HepG2 (cell line): ENCODE results near the gene PEBP1. TPM values are rescaled to one million over a fixed set of nuclear protein-coding genes. Genes with fewer than 3 reads are reported as not detected.

Experiments used
- ATAC-seq: fragments of 200-7000 bp; cut with Tn5 transposase; 3 replicates; pipeline ENCODE4 v1.9.1; 2020; ENCODE audit warnings: mild to moderate bottlenecking, moderate library complexity
- BruUV-seq: library from RNA; stranded (reverse); fragments of 400-500 nt; replicated peaks from 2 replicates; lab custom pipeline; 2021; lab: Mats Ljungman, UMichigan
- CTCF ChIA-PET: fragments of 300-600 bp; formaldehyde crosslinking; extraction: SDS; loops from one replicate; lab custom pipeline; 2021; ENCODE audit warnings: low total read pairs, inconsistent platforms, low intra/inter-chr PET ratio; lab: Yijun Ruan, JAX
- POLR2A ChIA-PET: fragments of 350-600 bp; sonication (Branson Sonifier 250); formaldehyde crosslinking; loops from one replicate; lab custom pipeline; 2020; ENCODE audit warnings: antibody characterized with exemption, inconsistent platforms; lab: Yijun Ruan, JAX
- DNase-seq: peaks from one replicate; pipeline ENCODE4 v3.0.0-alpha.2; 2015; ENCODE audit warnings: low spot score
- FAIRE-seq: peaks from 3 replicates; lab custom pipeline; 2011; peaks lifted over from hg19 to GRCh38; lab: Jason Lieb, UNC
- H2AFZ ChIP-seq: one replicate; pipeline ENCODE4 v1.6.1; 2011; ENCODE audit warnings: low read length, inconsistent platforms
- H3K27ac ChIP-seq: fragments of 300-600 bp; 3 replicates; pipeline ENCODE4 v1.8.0; 2011; ENCODE audit warnings: mixed run types, mild to moderate bottlenecking, mixed read lengths, low read length, inconsistent platforms; ENCODE audit not compliant: insufficient read depth; ENCODE audit errors: extremely low read length
- H3K27me3 ChIP-seq, 2 experiments: fragments of 200-600 bp in 1 of 2; 2 replicates in 1 of 2; 3 replicates in 1 of 2; pipeline versions ENCODE4 v1.6.0 to v1.8.0; 2011; ENCODE audit warnings: low read length in 2 of 2, mild to moderate bottlenecking in 2 of 2, moderate library complexity in 2 of 2, inconsistent platforms in 1 of 2; ENCODE audit not compliant: insufficient read depth in 2 of 2, control insufficient read depth in 1 of 2
- H3K36me3 ChIP-seq, 2 experiments: fragments of 200-600 bp in 1 of 2; replicated peaks in 1 of 2; 2 replicates in 1 of 2; 3 replicates in 1 of 2; pipeline versions ENCODE4 v1.5.1 to v1.8.0; 2011; ENCODE audit warnings: low read length in 2 of 2, inconsistent platforms in 1 of 2; ENCODE audit not compliant: insufficient read depth in 2 of 2, control insufficient read depth in 1 of 2
- H3K4me1 ChIP-seq: 2 replicates; pipeline ENCODE4 v1.5.1; 2012; ENCODE audit warnings: low read length, inconsistent platforms; ENCODE audit not compliant: insufficient read depth
- H3K4me2 ChIP-seq: 2 replicates; pipeline ENCODE4 v1.6.0; 2011; ENCODE audit warnings: low read depth, low read length, inconsistent platforms
- H3K4me3 ChIP-seq, 3 experiments: fragments of 200-600 bp in 1 of 3; sonication (generic), shearing (Covaris generic) in 1 of 3; replicated peaks in 1 of 3; 2 replicates each; pipeline ENCODE4 v1.5.1; 2011 to 2016; ENCODE audit warnings: low read length in 3 of 3, inconsistent platforms in 2 of 3, low read depth in 2 of 3, mild to moderate bottlenecking in 2 of 3, control low read depth in 1 of 3, mixed read lengths in 1 of 3; ENCODE audit not compliant: insufficient read depth in 1 of 3
- H3K79me2 ChIP-seq: one replicate; pipeline ENCODE4 v1.6.1; 2011; ENCODE audit warnings: low read length, inconsistent platforms; ENCODE audit not compliant: insufficient read depth
- H3K9ac ChIP-seq: 2 replicates; pipeline ENCODE4 v1.6.0; 2011; ENCODE audit warnings: mild to moderate bottlenecking, low read depth, low read length, inconsistent platforms; ENCODE audit not compliant: insufficient read depth
- H3K9me3 ChIP-seq: 2 replicates; pipeline ENCODE4 v1.5.1; 2012; ENCODE audit warnings: mild to moderate bottlenecking, low read length
- H4K20me1 ChIP-seq: 2 replicates; pipeline ENCODE4 v1.6.0; 2011; ENCODE audit warnings: inconsistent platforms, mild to moderate bottlenecking, low read length, moderate library complexity; ENCODE audit not compliant: insufficient read depth
- ARID5B ChIP-seq: IDR thresholded peaks from 2 replicates; pipeline ENCODE4 v1.4.0; 2020; ENCODE audit warnings: mild to moderate bottlenecking, missing genetic modification reagents
- IKZF4 ChIP-seq: sonication (generic); formaldehyde crosslinking; IDR thresholded peaks from 2 replicates; pipeline ENCODE4 v1.5.1; 2020; ENCODE audit warnings: borderline replicate concordance, mild to moderate bottlenecking, low read depth, missing genetic modification reagents; ENCODE audit errors: not compliant biosample characterization
- SUZ12 ChIP-seq: fragments of 150-350 bp; IDR thresholded peaks from 2 replicates; pipeline ENCODE4 v1.6.1; 2014; ENCODE audit warnings: low read depth, low read length
- ZKSCAN1 ChIP-seq: fragments of 150-350 bp; IDR thresholded peaks from 2 replicates; pipeline ENCODE4 v1.6.1; 2014; ENCODE audit warnings: low read length
- ZNF747 ChIP-seq: sonication (generic); formaldehyde crosslinking; IDR thresholded peaks from 2 replicates; pipeline ENCODE4 v1.8.1; 2023; ENCODE audit warnings: missing genetic modification reagents, mild to moderate bottlenecking, borderline replicate concordance
- ZNF850 ChIP-seq: sonication (generic); formaldehyde crosslinking; conservative IDR thresholded peaks from 2 replicates; pipeline ENCODE4 v1.9.0; 2021; ENCODE audit warnings: mild to moderate bottlenecking, missing genetic modification reagents
- WGBS: methylation state at CpG from one replicate; pipeline ENCODE4 v1.1.6; 2017; ENCODE audit warnings: low lambda C conversion rate; 5-methylcytosine and 5-hydroxymethylcytosine counted together
- in situ Hi-C: cut with HindIII; loops from 2 replicates; pipeline ENCODE4 v1.10.0; 2017; ENCODE audit warnings: low pct_unique_long_range_greater_than_20kb; ENCODE audit not compliant: extremely low pct_ligation_motif_present
- intact Hi-C: fragments of 100-400 bp; cut with micrococcal nuclease; formaldehyde crosslinking; loops from one replicate; pipeline ENCODE4 v1.10.0; 2022; ENCODE audit not compliant: unreplicated experiment
- polyA plus RNA-seq, 8 experiments: library from polyadenylated mRNA; depleted of rRNA in 3 of 8; stranded (reverse) in 7 of 8; unstranded in 1 of 8; fragments of >200 nt; fragmentation: Illumina TruSeq in 4 of 8; extraction: Trizol in 4 of 8; gene quantifications; 2 replicates each; pipeline versions ENCODE4 v1.2.1 to v1.2.3, GENCODE V29; 2011 to 2016; ENCODE audit warnings: low read depth in 4 of 8, missing spikeins in 1 of 8, mixed read lengths in 1 of 8; ENCODE audit not compliant: insufficient read depth in 1 of 8
- total RNA-seq, 5 experiments: library from RNA; depleted of rRNA; stranded (reverse); fragments of >200 nt; fragmentation: Illumina TruSeq; extraction: Trizol; gene quantifications; 2 replicates each; pipeline ENCODE4 v1.2.3, GENCODE V29; 2016; ENCODE audit warnings: low read depth in 1 of 5
- TF ChIP-seq, protein P1 (sequence below): IDR thresholded peaks from 2 replicates; pipeline ENCODE4 v1.6.1; 2016

Gene PEBP1
- total and polyA plus RNA-seq, 2 of the 13 experiments (the other 11 are each of a cell fraction or from before 2014, with no cell fraction given): 538 to 1,505 TPM

- Histone ChIP-seq H3K4me1 (peaks cover 42% of the 10 kb centered on the region), H3K27me3 (no peaks in the 10 kb centered on the region), H3K36me3 (no peaks in the 10 kb centered on the region; a peak in 1 of 5 replicates), H3K4me2 (peak overlapping the region; percentile 92), H3K27ac (peak overlapping the region; percentile 79), H4K20me1 (no peaks in the 10 kb centered on the region), H3K9ac (peak overlapping the region; percentile 80), H2AFZ (no peak overlapping the region), H3K4me3 (peak overlapping the region; percentile 82 to 91 (median 85)), H3K79me2 (no peaks in the 10 kb centered on the region), H3K9me3 (no peaks in the 10 kb centered on the region)
- CTCF ChIA-PET: no interaction called here
- TF ChIP-seq IKZF4 (CRISPR knock-in tag) (no peak), ZNF747 (CRISPR knock-in tag) (no peak), ARID5B (CRISPR knock-in tag) (no peak), ZKSCAN1 (peak; percentile 90), SUZ12 (no peak), ZNF850 (no peak)
- TF ChIP-seq, protein P1, sequence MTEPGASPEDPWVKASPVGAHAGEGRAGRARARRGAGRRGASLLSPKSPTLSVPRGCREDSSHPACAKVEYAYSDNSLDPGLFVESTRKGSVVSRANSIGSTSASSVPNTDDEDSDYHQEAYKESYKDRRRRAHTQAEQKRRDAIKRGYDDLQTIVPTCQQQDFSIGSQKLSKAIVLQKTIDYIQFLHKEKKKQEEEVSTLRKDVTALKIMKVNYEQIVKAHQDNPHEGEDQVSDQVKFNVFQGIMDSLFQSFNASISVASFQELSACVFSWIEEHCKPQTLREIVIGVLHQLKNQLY: no peak
- in situ Hi-C loops: no loop called here
- 44% methylated on average over 5 of the region's 5 CpGs for WGBS
- DNase-seq (no peak), FAIRE-seq (no peak), ATAC-seq (no peak)
- POLR2A ChIA-PET: interaction anchor here (0.6 to 1.3 kb wide), 3 partner anchors 22 to 29 kb away, joined by 3 to 5 read pairs (median 3); no protein-coding TSS in a partner anchor
- intact Hi-C loops: loop anchor here (1.0 to 5.0 kb wide), 2 partner anchors 41 to 225 kb away; partner anchors contain the start of gene WSB2
- BruUV-seq: TSS peak; percentile 56
These were observed 33.3 kb upstream of the PEBP1 start for GRCh38 chr12:118102609-118103008.
